ENCODE measurements around the gene LARP1.

DNA sequence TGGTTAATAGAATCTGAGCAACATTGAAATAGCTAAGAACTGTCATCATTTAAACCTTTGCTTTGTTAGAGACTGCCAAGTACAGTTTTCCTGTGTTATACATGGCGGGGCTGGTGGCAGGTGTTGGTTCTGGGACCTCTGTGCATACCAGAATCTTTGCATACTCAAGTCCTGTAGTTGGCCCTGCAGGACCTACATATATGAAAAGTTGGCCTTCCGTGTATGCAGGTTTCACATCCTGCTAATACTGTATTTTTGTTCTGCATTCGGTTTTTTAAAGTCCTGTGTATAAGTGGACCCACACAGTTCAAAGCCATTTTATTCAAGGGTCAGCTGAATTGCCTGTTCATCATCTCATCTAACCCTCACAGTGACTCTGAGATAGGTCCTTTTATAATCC is 36.4 kb downstream of the LARP1 start:
- TF ChIP-seq, protein P1, sequence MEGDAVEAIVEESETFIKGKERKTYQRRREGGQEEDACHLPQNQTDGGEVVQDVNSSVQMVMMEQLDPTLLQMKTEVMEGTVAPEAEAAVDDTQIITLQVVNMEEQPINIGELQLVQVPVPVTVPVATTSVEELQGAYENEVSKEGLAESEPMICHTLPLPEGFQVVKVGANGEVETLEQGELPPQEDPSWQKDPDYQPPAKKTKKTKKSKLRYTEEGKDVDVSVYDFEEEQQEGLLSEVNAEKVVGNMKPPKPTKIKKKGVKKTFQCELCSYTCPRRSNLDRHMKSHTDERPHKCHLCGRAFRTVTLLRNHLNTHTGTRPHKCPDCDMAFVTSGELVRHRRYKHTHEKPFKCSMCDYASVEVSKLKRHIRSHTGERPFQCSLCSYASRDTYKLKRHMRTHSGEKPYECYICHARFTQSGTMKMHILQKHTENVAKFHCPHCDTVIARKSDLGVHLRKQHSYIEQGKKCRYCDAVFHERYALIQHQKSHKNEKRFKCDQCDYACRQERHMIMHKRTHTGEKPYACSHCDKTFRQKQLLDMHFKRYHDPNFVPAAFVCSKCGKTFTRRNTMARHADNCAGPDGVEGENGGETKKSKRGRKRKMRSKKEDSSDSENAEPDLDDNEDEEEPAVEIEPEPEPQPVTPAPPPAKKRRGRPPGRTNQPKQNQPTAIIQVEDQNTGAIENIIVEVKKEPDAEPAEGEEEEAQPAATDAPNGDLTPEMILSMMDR (conservative IDR thresholded peaks at IDR 0.05 in 1 of 2, IDR thresholded peaks at IDR 0.05 in 1 of 2; ENCODE audit: extremely low read depth in 1 of 2, insufficient read depth in 1 of 2, low read depth in 1 of 2, low read length in 2 of 2) = no peak
- no peak for TF ChIP-seq EZH2 (IDR thresholded peaks at IDR 0.05; ENCODE audit: borderline replicate concordance, low read length)

Data from mammary epithelial cell (primary cell).